Parathyroid adenoma (tissue), 2 donors: ENCODE measurements around the gene TNFSF4.
"Not testable (repeated sequence)": the region's sequence is repeated elsewhere in the genome, so short reads cannot be mapped to it uniquely, and the experiment has no call there.

Source experiments
- H2AFZ ChIP-seq: fragments of 300-600 bp; sonication (generic); one replicate; pipeline ENCODE4 v1.7.0; 2017; ENCODE audit warnings: antibody characterized with exemption, mild to moderate bottlenecking
- H3K27ac ChIP-seq: fragments of 300-600 bp; sonication (generic); one replicate; pipeline ENCODE4 v1.7.0; 2017
- H3K27me3 ChIP-seq: fragments of 300-600 bp; sonication (generic); one replicate; pipeline ENCODE4 v1.7.0; 2017; ENCODE audit warnings: low read length; ENCODE audit not compliant: control insufficient read depth, insufficient read depth
- H3K36me3 ChIP-seq: fragments of 300-600 bp; sonication (generic); one replicate; pipeline ENCODE4 v1.7.0; 2017; ENCODE audit warnings: low read length; ENCODE audit not compliant: control insufficient read depth, insufficient read depth
- H3K4me1 ChIP-seq: fragments of 300-600 bp; sonication (generic); one replicate; pipeline ENCODE4 v1.7.0; 2017; ENCODE audit warnings: control low read depth
- H3K4me2 ChIP-seq: fragments of 300-600 bp; sonication (generic); one replicate; pipeline ENCODE4 v1.7.0; 2017; ENCODE audit warnings: low read length
- H3K4me3 ChIP-seq: fragments of 300-600 bp; sonication (generic); one replicate; pipeline ENCODE4 v1.7.0; 2017; ENCODE audit warnings: low read depth, low read length
- H3K79me2 ChIP-seq: fragments of 300-600 bp; sonication (generic); one replicate; pipeline ENCODE4 v1.7.0; 2017; ENCODE audit warnings: control low read depth
- H3K9ac ChIP-seq: fragments of 300-600 bp; sonication (generic); one replicate; pipeline ENCODE4 v1.7.0; 2017; ENCODE audit warnings: mild to moderate bottlenecking
- H3K9me3 ChIP-seq: fragments of 300-600 bp; sonication (generic); one replicate; pipeline ENCODE4 v1.7.0; 2017; ENCODE audit warnings: low read length; ENCODE audit not compliant: control insufficient read depth
- CTCF ChIP-seq: fragments of 300-600 bp; sonication (generic); IDR thresholded peaks from one replicate; pipeline ENCODE4 v1.7.0; 2017; ENCODE audit warnings: antibody characterized with exemption, mild to moderate bottlenecking
- donor health status: primary hyperparathyroidism.

TNFSF4 gene

GRCh38 chr1:173240609-173241008 is 33.5 kb upstream of the TNFSF4 start:
- H3K27ac ChIP-seq: no peak overlapping the region
- H3K79me2 ChIP-seq: no peaks in the 10 kb centered on the region
- H3K4me2 ChIP-seq: no peak overlapping the region
- no peaks in the 10 kb centered on the region for H3K9me3 ChIP-seq
- no peak overlapping the region for H3K9ac ChIP-seq
- TF ChIP-seq CTCF: no peak
- H3K27me3 ChIP-seq: no peaks in the 10 kb centered on the region
- H3K4me1 ChIP-seq: no peaks in the 10 kb centered on the region
- no peak overlapping the region for H3K4me3 ChIP-seq
- H2AFZ ChIP-seq: no peak overlapping the region
- no peaks in the 10 kb centered on the region for H3K36me3 ChIP-seq

- Histone ChIP-seq H3K36me3 (no peaks in the 10 kb centered on the region), H3K79me2 (no peaks in the 10 kb centered on the region), H3K27ac (no peak overlapping the region), H3K4me3 (no peak overlapping the region), H3K9ac (no peak overlapping the region), H3K9me3 (no peaks in the 10 kb centered on the region), H2AFZ (no peak overlapping the region), H3K4me2 (no peak overlapping the region), H3K27me3 (no peaks in the 10 kb centered on the region), H3K4me1 (no peaks in the 10 kb centered on the region)
- TF ChIP-seq CTCF: no peak
These were observed 31.9 kb upstream of the TNFSF4 start for GRCh38 chr1:173239058-173239457.

GRCh38 chr1:173234899-173235298 is 27.8 kb upstream of the TNFSF4 start:
- TF ChIP-seq CTCF: no peak
- Histone ChIP-seq H2AFZ (no peak overlapping the region), H3K4me2 (no peak overlapping the region), H3K27me3 (no peaks in the 10 kb centered on the region), H3K27ac (no peak overlapping the region), H3K4me1 (no peaks in the 10 kb centered on the region), H3K9ac (no peak overlapping the region), H3K36me3 (no peaks in the 10 kb centered on the region), H3K9me3 (no peaks in the 10 kb centered on the region), H3K79me2 (no peaks in the 10 kb centered on the region), H3K4me3 (no peak overlapping the region)

GRCh38 chr1:173234434-173234833 is 27.3 kb upstream of the TNFSF4 start:
- H3K9ac ChIP-seq, H3K36me3 ChIP-seq, H3K4me2 ChIP-seq, H2AFZ ChIP-seq, H3K27me3 ChIP-seq, H3K79me2 ChIP-seq, H3K9me3 ChIP-seq, H3K27ac ChIP-seq, H3K4me1 ChIP-seq, H3K4me3 ChIP-seq: not testable (repeated sequence)

GRCh38 chr1:173229031-173229430 is 21.9 kb upstream of the TNFSF4 start:
- not testable (repeated sequence) for H3K79me2 ChIP-seq, H3K36me3 ChIP-seq, H3K4me1 ChIP-seq, H3K27ac ChIP-seq, H3K4me3 ChIP-seq, H3K9ac ChIP-seq, H3K9me3 ChIP-seq, H3K4me2 ChIP-seq, H3K27me3 ChIP-seq, H2AFZ ChIP-seq

GRCh38 chr1:173224949-173225348 is 17.8 kb upstream of the TNFSF4 start:
- Histone ChIP-seq H3K4me3 (no peak overlapping the region), H3K79me2 (no peaks in the 10 kb centered on the region), H2AFZ (no peak overlapping the region), H3K9ac (no peak overlapping the region), H3K9me3 (no peaks in the 10 kb centered on the region), H3K27me3 (no peaks in the 10 kb centered on the region), H3K4me1 (no peaks in the 10 kb centered on the region), H3K4me2 (no peak overlapping the region), H3K36me3 (no peaks in the 10 kb centered on the region), H3K27ac (no peak overlapping the region)
- TF ChIP-seq CTCF: no peak
